Esophagus squamous epithelium (tissue), 5 donors: ENCODE data around the gene N4BP2L2. TPM values are rescaled to one million over a fixed set of nuclear protein-coding genes. Genes with fewer than 3 reads are reported as not detected.
A peak's percentile ranks its signal among the peaks of the same experiment; 100 is the strongest.

Experiments
- DNase-seq: peaks from one replicate; lab custom pipeline; 2025; lab: John Stamatoyannopoulos, UW
- H3K27ac ChIP-seq, 4 donors: fragments of 200-600 bp; sonication (generic); one replicate each; pipeline ENCODE4 v1.5.1; 2016 to 2019; ENCODE audit warnings: mild to moderate bottlenecking in 1 of 4
- H3K27me3 ChIP-seq, 4 donors: fragments of 200-600 bp; sonication (generic); 1 replicate in 3 of 4; 2 replicates in 1 of 4; pipeline versions ENCODE4 v1.5.1 to v1.6.0; 2017 to 2021; ENCODE audit warnings: antibody characterized with exemption in 1 of 4
- H3K36me3 ChIP-seq, 3 donors: fragments of 200-600 bp; sonication (generic); one replicate each; pipeline ENCODE4 v1.5.1; 2016 to 2019
- H3K4me1 ChIP-seq, 3 donors: fragments of 200-600 bp; sonication (generic); one replicate each; pipeline ENCODE4 v1.5.1; 2017 to 2019
- H3K4me3 ChIP-seq, 4 donors: fragments of 200-600 bp; sonication (generic); 1 replicate in 3 of 4; 2 replicates in 1 of 4; pipeline ENCODE4 v1.5.1; 2016 to 2019; ENCODE audit warnings: mild to moderate bottlenecking in 2 of 4, moderate library complexity in 1 of 4
- H3K9me3 ChIP-seq, 3 donors: fragments of 200-600 bp; sonication (generic); one replicate each; pipeline ENCODE4 v1.5.1; 2016 to 2019
- CTCF ChIP-seq, 6 experiments: fragments of 450-650 bp in 4 of 6; fragments of 200-600 bp in 2 of 6; sonication (generic) in 2 of 6; IDR thresholded peaks; one replicate each; pipeline ENCODE4 v1.5.1; 2016 to 2019; ENCODE audit warnings: antibody characterized with exemption in 6 of 6, mild to moderate bottlenecking in 4 of 6, moderate library complexity in 4 of 6
- POLR2A ChIP-seq, 4 donors: fragments of 450-650 bp; IDR thresholded peaks; one replicate each; pipeline ENCODE4 v1.6.1; 2017; ENCODE audit warnings: antibody characterized with exemption in 4 of 4, mild to moderate bottlenecking in 4 of 4, moderate library complexity in 3 of 4
- WGBS, 2 donors: methylation state at CpG; one replicate each; pipeline ENCODE4 v1.1.5; 2018; 5-methylcytosine and 5-hydroxymethylcytosine counted together
- intact Hi-C: fragments of 100-400 bp; cut with DNase I; formaldehyde crosslinking; loops from one replicate; pipeline ENCODE4 v1.15.0; 2022
- total RNA-seq, 4 donors: library from RNA; depleted of rRNA; stranded (reverse); fragments of >200 nt; gene quantifications; one replicate each; pipeline ENCODE4 v1.1.0, GENCODE V29; 2016
- donor health status: DM: yes; HTN: yes; CAD: no.

Gene N4BP2L2
- total RNA-seq, 4 donors from 2014 or later, result 32.8 to 136 (median 50.3) TPM

- Histone ChIP-seq H3K4me1 (peaks cover 0 to 9% (median 0%) of the 10 kb centered on the region in 3 donors), H3K27me3 (no peaks in the 10 kb centered on the region), H3K27ac (peak overlapping the region in 2 of 4 donors; percentile 11 to 27), H3K36me3 (no peaks in the 10 kb centered on the region), H3K4me3 (no peak overlapping the region), H3K9me3 (no peaks in the 10 kb centered on the region)
- DNase-seq, result no peak
- 45 to 55% methylated on average over 3 of the region's 3 CpGs for WGBS, 2 donors
- no peak for TF ChIP-seq CTCF (IDR thresholded peaks at IDR 0.05)
- no peak for TF ChIP-seq POLR2A (IDR thresholded peaks at IDR 0.05)
- intact Hi-C loops, result no loop called here
These were observed 66.4 kb downstream of the N4BP2L2 start for GRCh38 chr13:32472194-32472621.

- Histone ChIP-seq H3K27me3 (no peaks in the 10 kb centered on the region), H3K4me1 (peaks cover 0 to 9% (median 0%) of the 10 kb centered on the region in 3 donors), H3K4me3 (no peak overlapping the region), H3K9me3 (no peaks in the 10 kb centered on the region), H3K27ac (peak overlapping the region in 2 of 4 donors; percentile 13 to 39), H3K36me3 (no peaks in the 10 kb centered on the region)
- TF ChIP-seq POLR2A (IDR thresholded peaks at IDR 0.05), result no peak
- no peak for TF ChIP-seq CTCF (IDR thresholded peaks at IDR 0.05)
- no peak for DNase-seq
- 63 to 69% methylated on average over 10 to 11 of the region's 12 CpGs for WGBS, 2 donors
- intact Hi-C loops, result no loop called here
These were observed 67.2 kb downstream of the N4BP2L2 start for GRCh38 chr13:32471187-32471922.

- peaks cover 0 to 5% (median 0%) of the 10 kb centered on the region in 3 donors for H3K4me1 ChIP-seq
- 75 to 76% methylated on average over 6 of the region's 6 CpGs for WGBS, 2 donors
- H3K27me3 ChIP-seq, result no peaks in the 10 kb centered on the region
- H3K36me3 ChIP-seq, result no peaks in the 10 kb centered on the region
- intact Hi-C loops, result no loop called here
- H3K27ac ChIP-seq, result no peak overlapping the region
- no peak overlapping the region for H3K4me3 ChIP-seq
- no peaks in the 10 kb centered on the region for H3K9me3 ChIP-seq
- DNase-seq, result no peak
- TF ChIP-seq CTCF (IDR thresholded peaks at IDR 0.05) (no peak), POLR2A (IDR thresholded peaks at IDR 0.05) (no peak)
These were observed 70.0 kb downstream of the N4BP2L2 start for GRCh38 chr13:32468502-32469142.

- Histone ChIP-seq H3K27ac (no peak overlapping the region), H3K9me3 (peaks cover 0 to 30% (median 6%) of the 10 kb centered on the region in 3 donors), H3K4me3 (no peak overlapping the region), H3K36me3 (peaks cover 0 to 16% (median 0%) of the 10 kb centered on the region in 3 donors), H3K4me1 (no peaks in the 10 kb centered on the region), H3K27me3 (no peaks in the 10 kb centered on the region)
- DNase-seq, result no peak
- TF ChIP-seq POLR2A (IDR thresholded peaks at IDR 0.05) (no peak), CTCF (IDR thresholded peaks at IDR 0.05) (no peak)
- intact Hi-C loops, result no loop called here
- WGBS, 2 donors, result 92 to 100% methylated on average over 2 of the region's 2 CpGs
These were observed 82.0 kb downstream of the N4BP2L2 start for GRCh38 chr13:32456591-32456990.

- no peaks in the 10 kb centered on the region for H3K4me1 ChIP-seq
- H3K36me3 ChIP-seq, result peaks cover 0 to 15% (median 0%) of the 10 kb centered on the region in 3 donors
- H3K27me3 ChIP-seq, result no peaks in the 10 kb centered on the region
- peaks cover 0 to 32% (median 6%) of the 10 kb centered on the region in 3 donors for H3K9me3 ChIP-seq
- 100% methylated on average over 2 of the region's 2 CpGs; no CpG with 5 or more reads in 1 of the 2 donors for WGBS, 2 donors
- no peak overlapping the region for H3K27ac ChIP-seq
- TF ChIP-seq POLR2A (IDR thresholded peaks at IDR 0.05), result no peak
- no peak for DNase-seq
- intact Hi-C loops, result no loop called here
- no peak overlapping the region for H3K4me3 ChIP-seq
These were observed 83.0 kb downstream of the N4BP2L2 start for GRCh38 chr13:32455594-32455903.
